HepG2 (cell line): Measurements from ENCODE around the gene SPAG8. TPM values are rescaled to one million over a fixed set of nuclear protein-coding genes. Genes with fewer than 3 reads are reported as not detected.

Experiments
- CBX2 ChIP-seq, 2 experiments: fragments of 200-600 bp in 1 of 2; sonication (generic); formaldehyde crosslinking in 1 of 2; IDR thresholded peaks; 2 replicates each; pipeline versions ENCODE4 v1.7.0 to v1.8.1; 2018 to 2022; ENCODE audit warnings: low read depth in 2 of 2, low read length in 1 of 2, mild to moderate bottlenecking in 1 of 2, missing genetic modification reagents in 1 of 2
- ERF ChIP-seq: IDR thresholded peaks from 2 replicates; pipeline ENCODE4 v1.6.1; 2018; ENCODE audit warnings: missing biosample characterization, missing genetic modification reagents
- ETV5 ChIP-seq: IDR thresholded peaks from 2 replicates; pipeline ENCODE4 v1.6.1; 2018; ENCODE audit warnings: missing biosample characterization, missing genetic modification reagents, inconsistent platforms, borderline replicate concordance
- FOSL1 ChIP-seq: sonication (generic); formaldehyde crosslinking; IDR thresholded peaks from 2 replicates; pipeline ENCODE4 v1.9.0; 2021; ENCODE audit warnings: missing genetic modification reagents, borderline replicate concordance
- GABPA ChIP-seq, 2 experiments: IDR thresholded peaks; 2 replicates each; pipeline ENCODE4 v1.6.1; 2011 to 2016; ENCODE audit warnings: low read depth in 2 of 2, low read length in 1 of 2, missing biosample characterization in 1 of 2, missing genetic modification characterization in 1 of 2
- HMG20B ChIP-seq: conservative IDR thresholded peaks from 2 replicates; pipeline ENCODE4 v1.6.1; 2016; ENCODE audit warnings: missing genetic modification reagents, missing compliant biosample characterization
- KLF16 ChIP-seq, 2 experiments: sonication (generic) in 1 of 2; formaldehyde crosslinking in 1 of 2; IDR thresholded peaks; 2 replicates each; pipeline versions ENCODE4 v1.6.1 to v1.8.0; 2016 to 2023; ENCODE audit warnings: missing genetic modification reagents in 2 of 2, missing compliant biosample characterization in 1 of 2
- KLF6 ChIP-seq: IDR thresholded peaks from 2 replicates; pipeline ENCODE4 v1.8.0; 2016; ENCODE audit warnings: missing biosample characterization, missing genetic modification reagents
- MEF2D ChIP-seq: sonication (generic); formaldehyde crosslinking; IDR thresholded peaks from 2 replicates; pipeline ENCODE4 v1.5.1; 2020; ENCODE audit warnings: mild to moderate bottlenecking, missing genetic modification reagents
- SCMH1 ChIP-seq: sonication (generic); formaldehyde crosslinking; IDR thresholded peaks from 2 replicates; pipeline ENCODE4 v1.9.0; 2021; ENCODE audit warnings: missing genetic modification reagents, mild to moderate bottlenecking, borderline replicate concordance
- SMAD1 ChIP-seq: sonication (generic); formaldehyde crosslinking; IDR thresholded peaks from 2 replicates; pipeline ENCODE4 v1.4.0; 2020; ENCODE audit warnings: missing genetic modification reagents, low read depth, mild to moderate bottlenecking, borderline replicate concordance
- ZNF143 ChIP-seq: sonication (generic); formaldehyde crosslinking; IDR thresholded peaks from 2 replicates; pipeline ENCODE4 v1.4.0; 2020; ENCODE audit warnings: missing genetic modification reagents
- ZNF7 ChIP-seq: IDR thresholded peaks from 2 replicates; pipeline ENCODE4 v1.6.1; 2016; ENCODE audit warnings: missing biosample characterization, missing genetic modification reagents
- ZNF775 ChIP-seq: sonication (generic); formaldehyde crosslinking; IDR thresholded peaks from 2 replicates; pipeline ENCODE4 v1.4.0; 2020; ENCODE audit warnings: missing genetic modification reagents, mild to moderate bottlenecking, moderate library complexity, borderline replicate concordance
- ZNF816 ChIP-seq: sonication (generic); formaldehyde crosslinking; IDR thresholded peaks from 2 replicates; pipeline ENCODE4 v1.8.0; 2022; ENCODE audit warnings: missing genetic modification reagents, mild to moderate bottlenecking, borderline replicate concordance
- ZSCAN22 ChIP-seq: sonication (generic); formaldehyde crosslinking; IDR thresholded peaks from 2 replicates; pipeline ENCODE4 v1.4.0; 2020; ENCODE audit warnings: mild to moderate bottlenecking, missing genetic modification reagents
- polyA plus RNA-seq, 8 experiments: library from polyadenylated mRNA; depleted of rRNA in 3 of 8; stranded (reverse) in 7 of 8; unstranded in 1 of 8; fragments of >200 nt; fragmentation: Illumina TruSeq in 4 of 8; extraction: Trizol in 4 of 8; gene quantifications; 2 replicates each; pipeline versions ENCODE4 v1.2.1 to v1.2.3, GENCODE V29; 2011 to 2016; ENCODE audit warnings: low read depth in 4 of 8, missing spikeins in 1 of 8, mixed read lengths in 1 of 8; ENCODE audit not compliant: insufficient read depth in 1 of 8
- total RNA-seq, 5 experiments: library from RNA; depleted of rRNA; stranded (reverse); fragments of >200 nt; fragmentation: Illumina TruSeq; extraction: Trizol; gene quantifications; 2 replicates each; pipeline ENCODE4 v1.2.3, GENCODE V29; 2016; ENCODE audit warnings: low read depth in 1 of 5
- TF ChIP-seq, protein P1 (sequence below): sonication (generic); formaldehyde crosslinking; IDR thresholded peaks from 2 replicates; pipeline ENCODE4 v1.4.0; 2020; ENCODE audit warnings: missing genetic modification reagents, borderline replicate concordance
- TF ChIP-seq, protein P2 (sequence below): sonication (generic); formaldehyde crosslinking; IDR thresholded peaks from 2 replicates; pipeline ENCODE4 v1.5.0; 2020; ENCODE audit warnings: missing genetic modification reagents, mild to moderate bottlenecking, borderline replicate concordance
- TF ChIP-seq, protein P3 (sequence below): sonication (generic); formaldehyde crosslinking; IDR thresholded peaks from 2 replicates; pipeline ENCODE4 v1.8.1; 2023; ENCODE audit warnings: mild to moderate bottlenecking, missing genetic modification reagents
- TF ChIP-seq, protein P4 (sequence below): sonication (generic); formaldehyde crosslinking; IDR thresholded peaks from 2 replicates; pipeline ENCODE4 v1.4.0; 2020; ENCODE audit warnings: missing genetic modification reagents
- TF ChIP-seq, protein P5 (sequence below): sonication (generic); formaldehyde crosslinking; IDR thresholded peaks from 2 replicates; pipeline ENCODE4 v1.4.0; 2020; ENCODE audit warnings: mild to moderate bottlenecking, missing genetic modification reagents
- TF ChIP-seq, protein P6 (sequence below): sonication (generic); formaldehyde crosslinking; IDR thresholded peaks from 2 replicates; pipeline ENCODE4 v1.4.0; 2020; ENCODE audit warnings: missing genetic modification reagents

The SPAG8 gene
- total and polyA plus RNA-seq, 2 of the 13 experiments (the other 11 are each of a cell fraction or from before 2014, with no cell fraction given), result 0.18 to 0.27 TPM

DNA sequence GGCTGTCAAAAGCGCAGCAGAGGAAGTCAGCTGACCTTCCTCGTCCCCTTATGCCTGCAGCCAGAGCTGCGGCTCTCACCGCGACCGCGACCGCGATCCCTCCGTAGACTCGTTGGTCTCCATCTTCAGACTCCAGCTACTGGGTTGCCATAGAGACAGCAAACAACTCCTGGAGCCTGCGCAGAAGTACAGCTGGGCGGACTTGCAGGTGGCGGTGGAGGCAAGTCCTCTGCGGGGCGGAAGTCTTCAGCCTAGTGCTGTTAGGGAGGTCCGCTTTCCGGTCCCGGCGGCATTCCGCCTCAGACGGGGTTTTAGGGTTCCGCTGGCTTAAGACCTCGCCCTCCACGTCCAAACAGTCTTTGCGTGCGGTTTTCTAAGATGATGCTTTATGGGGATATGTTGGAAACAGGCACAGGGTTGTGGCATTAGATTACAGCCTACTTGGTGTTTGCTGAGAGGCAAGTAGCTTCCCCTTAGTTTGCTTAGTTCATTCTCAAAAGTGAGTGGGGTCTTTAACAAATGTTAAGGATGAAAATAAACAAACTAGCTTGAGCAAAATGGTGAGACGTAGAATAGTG, at the start of gene SPAG8 (continued):
- no peak for TF ChIP-seq MEF2D (CRISPR knock-in tag)
- no peak for TF ChIP-seq KLF6 (CRISPR knock-in tag)
- TF ChIP-seq ZNF7 (CRISPR knock-in tag), result no peak
- 0 out of 2 replicates have a peak, but pooled peaks have one; percentile 36 for TF ChIP-seq HMG20B (CRISPR knock-in tag)
- TF ChIP-seq, protein P1, sequence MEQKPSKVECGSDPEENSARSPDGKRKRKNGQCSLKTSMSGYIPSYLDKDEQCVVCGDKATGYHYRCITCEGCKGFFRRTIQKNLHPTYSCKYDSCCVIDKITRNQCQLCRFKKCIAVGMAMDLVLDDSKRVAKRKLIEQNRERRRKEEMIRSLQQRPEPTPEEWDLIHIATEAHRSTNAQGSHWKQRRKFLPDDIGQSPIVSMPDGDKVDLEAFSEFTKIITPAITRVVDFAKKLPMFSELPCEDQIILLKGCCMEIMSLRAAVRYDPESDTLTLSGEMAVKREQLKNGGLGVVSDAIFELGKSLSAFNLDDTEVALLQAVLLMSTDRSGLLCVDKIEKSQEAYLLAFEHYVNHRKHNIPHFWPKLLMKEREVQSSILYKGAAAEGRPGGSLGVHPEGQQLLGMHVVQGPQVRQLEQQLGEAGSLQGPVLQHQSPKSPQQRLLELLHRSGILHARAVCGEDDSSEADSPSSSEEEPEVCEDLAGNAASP (CRISPR knock-in tag), result peak; percentile 63
- TF ChIP-seq ZNF816, result no peak
- TF ChIP-seq KLF16 (CRISPR knock-in tag; IDR thresholded peaks at IDR 0.05), result peak in 1 of 2 experiments; percentile 83; a peak in 2 of 4 replicates
- TF ChIP-seq, protein P2, sequence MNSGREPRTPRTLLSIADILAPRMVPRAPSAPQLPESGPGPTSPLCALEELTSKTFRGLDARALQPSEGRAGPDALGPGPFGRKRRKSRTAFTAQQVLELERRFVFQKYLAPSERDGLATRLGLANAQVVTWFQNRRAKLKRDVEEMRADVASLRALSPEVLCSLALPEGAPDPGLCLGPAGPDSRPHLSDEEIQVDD, result no peak
- peak; percentile 99 for TF ChIP-seq GABPA (IDR thresholded peaks at IDR 0.05; ENCODE audit: low read depth, low read length)
- peak; percentile 99 for TF ChIP-seq GABPA (CRISPR knock-in tag; IDR thresholded peaks at IDR 0.05; ENCODE audit: low read depth)
- no peak for TF ChIP-seq ZSCAN22 (CRISPR knock-in tag)
- TF ChIP-seq, protein P3, sequence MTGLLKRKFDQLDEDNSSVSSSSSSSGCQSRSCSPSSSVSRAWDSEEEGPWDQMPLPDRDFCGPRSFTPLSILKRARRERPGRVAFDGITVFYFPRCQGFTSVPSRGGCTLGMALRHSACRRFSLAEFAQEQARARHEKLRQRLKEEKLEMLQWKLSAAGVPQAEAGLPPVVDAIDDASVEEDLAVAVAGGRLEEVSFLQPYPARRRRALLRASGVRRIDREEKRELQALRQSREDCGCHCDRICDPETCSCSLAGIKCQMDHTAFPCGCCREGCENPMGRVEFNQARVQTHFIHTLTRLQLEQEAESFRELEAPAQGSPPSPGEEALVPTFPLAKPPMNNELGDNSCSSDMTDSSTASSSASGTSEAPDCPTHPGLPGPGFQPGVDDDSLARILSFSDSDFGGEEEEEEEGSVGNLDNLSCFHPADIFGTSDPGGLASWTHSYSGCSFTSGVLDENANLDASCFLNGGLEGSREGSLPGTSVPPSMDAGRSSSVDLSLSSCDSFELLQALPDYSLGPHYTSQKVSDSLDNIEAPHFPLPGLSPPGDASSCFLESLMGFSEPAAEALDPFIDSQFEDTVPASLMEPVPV (CRISPR knock-in tag), result 0 out of 2 replicates have a peak, but pooled peaks have one; percentile 50
- TF ChIP-seq, protein P4, sequence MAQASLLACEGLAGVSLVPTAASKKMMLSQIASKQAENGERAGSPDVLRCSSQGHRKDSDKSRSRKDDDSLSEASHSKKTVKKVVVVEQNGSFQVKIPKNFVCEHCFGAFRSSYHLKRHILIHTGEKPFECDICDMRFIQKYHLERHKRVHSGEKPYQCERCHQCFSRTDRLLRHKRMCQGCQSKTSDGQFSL (CRISPR knock-in tag), result no peak
- TF ChIP-seq ERF (CRISPR knock-in tag), result peak; percentile 75
- peak; percentile 79; the same call in 1 of the 2 replicates for TF ChIP-seq ETV5 (CRISPR knock-in tag)
- no peak for TF ChIP-seq CBX2 (IDR thresholded peaks at IDR 0.05; ENCODE audit: low read depth, low read length)
- TF ChIP-seq CBX2 (CRISPR knock-in tag; IDR thresholded peaks at IDR 0.05; ENCODE audit: low read depth), result no peak
- peak; percentile 63; the same call in 1 of the 2 replicates for TF ChIP-seq ZNF143 (CRISPR knock-in tag)
- TF ChIP-seq SMAD1 (CRISPR knock-in tag), result no peak
- no peak for TF ChIP-seq SCMH1 (CRISPR knock-in tag)
- 0 out of 2 replicates have a peak, but pooled peaks have one; percentile 1 for TF ChIP-seq ZNF775 (CRISPR knock-in tag)
- TF ChIP-seq, protein P5, sequence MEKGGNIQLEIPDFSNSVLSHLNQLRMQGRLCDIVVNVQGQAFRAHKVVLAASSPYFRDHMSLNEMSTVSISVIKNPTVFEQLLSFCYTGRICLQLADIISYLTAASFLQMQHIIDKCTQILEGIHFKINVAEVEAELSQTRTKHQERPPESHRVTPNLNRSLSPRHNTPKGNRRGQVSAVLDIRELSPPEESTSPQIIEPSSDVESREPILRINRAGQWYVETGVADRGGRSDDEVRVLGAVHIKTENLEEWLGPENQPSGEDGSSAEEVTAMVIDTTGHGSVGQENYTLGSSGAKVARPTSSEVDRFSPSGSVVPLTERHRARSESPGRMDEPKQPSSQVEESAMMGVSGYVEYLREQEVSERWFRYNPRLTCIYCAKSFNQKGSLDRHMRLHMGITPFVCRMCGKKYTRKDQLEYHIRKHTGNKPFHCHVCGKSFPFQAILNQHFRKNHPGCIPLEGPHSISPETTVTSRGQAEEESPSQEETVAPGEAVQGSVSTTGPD, result no peak
- TF ChIP-seq, protein P6, sequence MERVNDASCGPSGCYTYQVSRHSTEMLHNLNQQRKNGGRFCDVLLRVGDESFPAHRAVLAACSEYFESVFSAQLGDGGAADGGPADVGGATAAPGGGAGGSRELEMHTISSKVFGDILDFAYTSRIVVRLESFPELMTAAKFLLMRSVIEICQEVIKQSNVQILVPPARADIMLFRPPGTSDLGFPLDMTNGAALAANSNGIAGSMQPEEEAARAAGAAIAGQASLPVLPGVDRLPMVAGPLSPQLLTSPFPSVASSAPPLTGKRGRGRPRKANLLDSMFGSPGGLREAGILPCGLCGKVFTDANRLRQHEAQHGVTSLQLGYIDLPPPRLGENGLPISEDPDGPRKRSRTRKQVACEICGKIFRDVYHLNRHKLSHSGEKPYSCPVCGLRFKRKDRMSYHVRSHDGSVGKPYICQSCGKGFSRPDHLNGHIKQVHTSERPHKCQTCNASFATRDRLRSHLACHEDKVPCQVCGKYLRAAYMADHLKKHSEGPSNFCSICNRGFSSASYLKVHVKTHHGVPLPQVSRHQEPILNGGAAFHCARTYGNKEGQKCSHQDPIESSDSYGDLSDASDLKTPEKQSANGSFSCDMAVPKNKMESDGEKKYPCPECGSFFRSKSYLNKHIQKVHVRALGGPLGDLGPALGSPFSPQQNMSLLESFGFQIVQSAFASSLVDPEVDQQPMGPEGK (CRISPR knock-in tag), result peak; percentile 46; the same call in 1 of the 2 replicates
- TF ChIP-seq FOSL1, result no peak
